ENCODE measurements around the gene MAP4. TPM values are rescaled to one million over a fixed set of nuclear protein-coding genes. Genes with fewer than 3 reads are reported as not detected.
"Not testable (repeated sequence)": the region's sequence is repeated elsewhere in the genome, so short reads cannot be mapped to it uniquely, and the experiment has no call there.

MAP4 gene
- polyA plus RNA-seq, 2 of the 4 experiments (the other 2 are of a cell fraction) = 77.7 to 98.5 TPM

- DNase-seq (ENCODE audit: low read depth in 1 of 2, low spot score in 1 of 2) (no peak), FAIRE-seq (no peak), ATAC-seq (peak in 1 of 2 experiments; percentile 26; a peak in 3 of 6 replicates)
- POLR2A ChIA-PET = interaction anchor here (0.8 to 1.2 kb wide), 2 partner anchors 12 to 153 kb away, joined by 5 to 6 read pairs; no protein-coding TSS in a partner anchor
- Histone ChIP-seq H3K9me3 (no peaks in the 10 kb centered on the region), H3K4me1 (no peaks in the 10 kb centered on the region), H3K4me2 (no peak overlapping the region), H3K4me3 (no peak overlapping the region), H3K27ac (no peak overlapping the region)
- TF ChIP-seq HES2 (IDR thresholded peaks at IDR 0.05) (no peak), GATA3 (IDR thresholded peaks at IDR 0.05; ENCODE audit: borderline replicate concordance) (no peak), ZFP36 (IDR thresholded peaks at IDR 0.05; ENCODE audit: borderline replicate concordance, partially characterized antibody) (no peak)
- CTCF ChIA-PET = interaction anchor here (0.7 to 7.2 kb wide), 23 partner anchors 7 to 362 kb away, joined by 3 to 48 read pairs (median 5); no protein-coding TSS in a partner anchor
- WGBS (ENCODE audit: missing lambda C conversion rate) = 96% methylated on average over 6 of the region's 7 CpGs
Measured at GRCh38 chr3:47836986-47837385, 179.2 kb downstream of the MAP4 start.

DNA sequence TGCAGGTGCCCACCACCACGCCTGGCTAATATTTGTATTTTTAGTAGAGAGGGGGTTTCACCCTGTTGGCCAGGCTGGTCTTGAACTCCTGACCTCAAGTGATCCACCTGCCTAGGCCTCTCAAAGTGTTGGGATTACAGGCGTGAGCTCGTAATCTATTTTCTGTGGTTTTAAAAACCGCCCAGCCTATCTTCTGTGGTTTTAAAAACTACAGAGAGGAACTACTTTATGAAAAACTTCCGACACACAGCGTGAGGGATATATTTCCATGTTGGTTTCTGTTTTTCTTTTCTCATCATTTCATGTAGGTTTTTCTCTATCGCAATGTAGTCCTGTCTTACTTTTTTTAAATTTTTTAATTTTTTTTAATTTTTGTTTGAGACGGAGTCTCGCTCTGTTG is 186.7 kb downstream of the MAP4 start:
- H3K4me3 ChIP-seq; POLR2A ChIA-PET; H3K9me3 ChIP-seq; ATAC-seq; H3K4me2 ChIP-seq; DNase-seq (ENCODE audit: low read depth in 1 of 2, low spot score in 1 of 2); FAIRE-seq; H3K27ac ChIP-seq; H3K4me1 ChIP-seq: not testable (repeated sequence)
- 93% methylated on average over 9 of the region's 9 CpGs for WGBS (ENCODE audit: missing lambda C conversion rate)
- CTCF ChIA-PET = interaction anchor here (0.6 to 1.2 kb wide), 3 partner anchors 8 to 252 kb away, joined by 3 to 4 read pairs (median 3); no protein-coding TSS in a partner anchor

GRCh38 chr3:47825590-47825989 is 190.6 kb downstream of the MAP4 start:
- no peak; a peak in 2 of 6 replicates for ATAC-seq
- Histone ChIP-seq H3K4me3 (peak overlapping the region; percentile 78), H3K9me3 (no peaks in the 10 kb centered on the region), H3K27ac (peak overlapping the region; percentile 87 to 92), H3K4me2 (peak overlapping the region; percentile 99), H3K4me1 (peaks cover 12% of the 10 kb centered on the region; the same call in 2 of the 3 replicates)
- no peak for FAIRE-seq
- CTCF ChIA-PET = interaction anchor here (0.6 to 3.6 kb wide), 21 partner anchors 11 to 421 kb away, joined by 3 to 48 read pairs (median 5); no protein-coding TSS in a partner anchor
- DNase-seq (ENCODE audit: low read depth in 1 of 2, low spot score in 1 of 2) = no peak
- TF ChIP-seq MAX (IDR thresholded peaks at IDR 0.05) (no peak), POLR2AphosphoS2 (conservative IDR thresholded peaks at IDR 0.05; ENCODE audit: low read length) (no peak)
- 17% methylated on average over 7 of the region's 7 CpGs for WGBS (ENCODE audit: missing lambda C conversion rate)
- POLR2A ChIA-PET = interaction anchor here (0.6 to 1.2 kb wide), 5 partner anchors 8 to 263 kb away, joined by 3 to 7 read pairs (median 6); partner anchors contain the start of gene DHX30

DNA sequence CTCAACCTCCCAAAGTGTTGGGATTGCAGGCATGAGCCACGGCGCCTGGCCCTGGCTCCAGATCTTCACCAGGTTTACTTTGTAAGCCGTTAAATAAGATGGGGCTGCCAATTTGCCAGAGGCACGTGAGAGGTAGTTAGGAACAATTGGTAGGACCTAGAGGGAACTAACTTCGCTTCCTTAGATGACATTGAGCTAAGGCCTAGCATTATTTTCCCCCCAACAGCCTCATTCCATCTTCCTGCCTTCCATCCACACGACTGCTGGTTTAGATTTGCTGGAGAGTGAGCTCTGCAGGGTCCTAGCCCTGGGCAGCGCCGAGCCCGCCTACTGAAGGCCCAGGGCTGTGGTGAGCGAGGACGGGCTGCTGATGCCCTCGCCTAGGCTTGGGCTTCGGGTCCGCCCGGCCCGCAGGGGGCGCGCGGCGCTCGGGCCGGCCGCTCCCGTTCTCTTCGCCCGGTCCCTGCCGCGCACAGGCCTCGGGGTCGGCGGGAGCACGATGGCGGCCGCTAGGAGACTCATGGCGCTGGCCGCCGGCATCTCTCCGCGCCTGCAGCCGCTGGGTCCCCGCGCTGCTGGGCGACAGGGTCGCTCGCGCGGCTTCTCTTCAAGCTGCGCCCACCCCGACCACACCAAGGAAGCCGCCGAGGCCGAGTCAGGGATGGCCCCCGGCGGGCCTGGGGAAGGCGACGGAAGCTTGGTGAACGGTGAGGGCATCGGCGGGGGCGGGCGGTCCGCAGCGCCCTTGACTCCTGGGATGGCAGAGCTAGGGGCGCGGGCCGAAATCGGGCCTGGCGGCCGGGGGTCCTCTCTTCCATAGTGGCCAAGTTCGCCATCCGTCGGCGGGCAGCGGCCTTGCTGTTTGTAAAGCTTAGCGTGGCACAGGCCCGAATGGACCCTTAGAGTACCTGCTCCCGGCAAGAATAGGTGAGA is 191.4 kb downstream of the MAP4 start:
- H3K9me3 ChIP-seq = no peaks in the 10 kb centered on the region
- WGBS (ENCODE audit: missing lambda C conversion rate) = 7% methylated on average over 31 of the region's 77 CpGs
- ChIA-PET POLR2A (interaction anchor here (0.6 to 1.2 kb wide), 5 partner anchors 9 to 264 kb away, joined by 3 to 7 read pairs (median 6); partner anchors contain the start of gene DHX30), CTCF (interaction anchor here (0.7 to 3.6 kb wide), 25 partner anchors 10 to 860 kb away, joined by 3 to 48 read pairs (median 4); partner anchors contain the start of gene SMARCC1)
- DNase-seq (ENCODE audit: low read depth in 1 of 2, low spot score in 1 of 2) (peak; percentile 81 to 89), ATAC-seq (peak; percentile 100), FAIRE-seq (no peak)
- peaks cover 12% of the 10 kb centered on the region; the same call in 2 of the 3 replicates for H3K4me1 ChIP-seq
- peak overlapping the region; percentile 87 to 92 for H3K27ac ChIP-seq
- peak overlapping the region; percentile 99 for H3K4me2 ChIP-seq
- H3K4me3 ChIP-seq = peak overlapping the region; percentile 78
- TF ChIP-seq, protein P1, sequence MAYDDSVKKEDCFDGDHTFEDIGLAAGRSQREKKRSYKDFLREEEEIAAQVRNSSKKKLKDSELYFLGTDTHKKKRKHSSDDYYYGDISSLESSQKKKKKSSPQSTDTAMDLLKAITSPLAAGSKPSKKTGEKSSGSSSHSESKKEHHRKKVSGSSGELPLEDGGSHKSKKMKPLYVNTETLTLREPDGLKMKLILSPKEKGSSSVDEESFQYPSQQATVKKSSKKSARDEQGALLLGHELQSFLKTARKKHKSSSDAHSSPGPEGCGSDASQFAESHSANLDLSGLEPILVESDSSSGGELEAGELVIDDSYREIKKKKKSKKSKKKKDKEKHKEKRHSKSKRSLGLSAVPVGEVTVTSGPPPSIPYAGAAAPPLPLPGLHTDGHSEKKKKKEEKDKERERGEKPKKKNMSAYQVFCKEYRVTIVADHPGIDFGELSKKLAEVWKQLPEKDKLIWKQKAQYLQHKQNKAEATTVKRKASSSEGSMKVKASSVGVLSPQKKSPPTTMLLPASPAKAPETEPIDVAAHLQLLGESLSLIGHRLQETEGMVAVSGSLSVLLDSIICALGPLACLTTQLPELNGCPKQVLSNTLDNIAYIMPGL (CRISPR knock-in tag; IDR thresholded peaks at IDR 0.05; ENCODE audit: borderline replicate concordance) = peak; percentile 95
- peak; percentile 54 for TF ChIP-seq POLR2A (IDR thresholded peaks at IDR 0.05; ENCODE audit: low read length)
- TF ChIP-seq HES2 (IDR thresholded peaks at IDR 0.05) = no peak
- TF ChIP-seq, protein P2, sequence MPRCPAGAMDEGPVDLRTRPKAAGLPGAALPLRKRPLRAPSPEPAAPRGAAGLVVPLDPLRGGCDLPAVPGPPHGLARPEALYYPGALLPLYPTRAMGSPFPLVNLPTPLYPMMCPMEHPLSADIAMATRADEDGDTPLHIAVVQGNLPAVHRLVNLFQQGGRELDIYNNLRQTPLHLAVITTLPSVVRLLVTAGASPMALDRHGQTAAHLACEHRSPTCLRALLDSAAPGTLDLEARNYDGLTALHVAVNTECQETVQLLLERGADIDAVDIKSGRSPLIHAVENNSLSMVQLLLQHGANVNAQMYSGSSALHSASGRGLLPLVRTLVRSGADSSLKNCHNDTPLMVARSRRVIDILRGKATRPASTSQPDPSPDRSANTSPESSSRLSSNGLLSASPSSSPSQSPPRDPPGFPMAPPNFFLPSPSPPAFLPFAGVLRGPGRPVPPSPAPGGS (IDR thresholded peaks at IDR 0.05) = peak; percentile 72; the same call in 1 of the 3 replicates
- no peak for TF ChIP-seq HOXB13 (CRISPR knock-in tag; IDR thresholded peaks at IDR 0.05; ENCODE audit: low read depth)
- TF ChIP-seq PHF8 (IDR thresholded peaks at IDR 0.05; ENCODE audit: borderline replicate concordance, low read depth) = peak; percentile 95
- TF ChIP-seq ELK1 (IDR thresholded peaks at IDR 0.05; ENCODE audit: low read depth, low read length) = no peak
- no peak for TF ChIP-seq HDAC2 (IDR thresholded peaks at IDR 0.05)
- TF ChIP-seq CTCF (IDR thresholded peaks at IDR 0.05) = peak; percentile 75
- TF ChIP-seq JUN (IDR thresholded peaks at IDR 0.05) = peak; percentile 58 to 89; a peak in 3 of 5 replicates
- no peak for TF ChIP-seq EHF (CRISPR knock-in tag; IDR thresholded peaks at IDR 0.05)
- peak; percentile 44 for TF ChIP-seq SMC3 (IDR thresholded peaks at IDR 0.05)
- peak; percentile 79 for TF ChIP-seq KDM5A (IDR thresholded peaks at IDR 0.05)
- peak; percentile 71 for TF ChIP-seq MAX (IDR thresholded peaks at IDR 0.05)
- no peak for TF ChIP-seq FOSB (CRISPR knock-in tag; IDR thresholded peaks at IDR 0.05)
- no peak for TF ChIP-seq ZC3H11A (IDR thresholded peaks at IDR 0.05)

Measured in A549 (cell line).